ENCODE measurements around the gene PSMD13. TPM values are rescaled to one million over a fixed set of nuclear protein-coding genes. Genes with fewer than 3 reads are reported as not detected.

Gene PSMD13
- total RNA-seq, 1 experiment from 2014 or later: 179 TPM

GRCh38 chr11:197741-198235 is 39.0 kb upstream of the PSMD13 start:
- ChIA-PET POLR2A (no interaction called here), RAD21 (ENCODE audit: low non-redundant PET in 1 of 2, low total read pairs in 2 of 2, uncharacterized antibody in 2 of 2, unreplicated experiment in 2 of 2) (no interaction called here), CTCF (interaction anchor here (0.8 kb wide), 1 partner anchor 53 kb away, joined by 3 read pairs; no protein-coding TSS in a partner anchor)
- H3K9ac ChIP-seq (ENCODE audit: low read length): no peak overlapping the region
- H3K9me2 ChIP-seq (ENCODE audit: insufficient read depth): no peaks in the 10 kb centered on the region
- no peak overlapping the region for H3K4me2 ChIP-seq (ENCODE audit: low read length)
- H2AFZ ChIP-seq (ENCODE audit: low read depth, low read length, poor library complexity, severe bottlenecking): no peak overlapping the region
- TF ChIP-seq POLR2A (IDR thresholded peaks at IDR 0.05; ENCODE audit: borderline replicate concordance, extremely low read depth, insufficient read depth, insufficient read length) (no peak), EZH2phosphoT487 (IDR thresholded peaks at IDR 0.05; ENCODE audit: borderline replicate concordance) (no peak), JUND (IDR thresholded peaks at IDR 0.05) (no peak), REST (IDR thresholded peaks at IDR 0.05; ENCODE audit: low read depth) (no peak), CBX3 (IDR thresholded peaks at IDR 0.05; ENCODE audit: low read depth) (no peak), ZFX (IDR thresholded peaks at IDR 0.05) (no peak)
- H3K36me3 ChIP-seq (ENCODE audit: control insufficient read depth in 1 of 2, insufficient read depth in 2 of 2, low read length in 2 of 2): no peaks in the 10 kb centered on the region
- no peaks in the 10 kb centered on the region for H3K9me3 ChIP-seq (ENCODE audit: control insufficient read depth in 1 of 2, insufficient read depth in 1 of 2, low read depth in 1 of 2, low read length in 2 of 2)
- no peak overlapping the region for H3K27ac ChIP-seq (ENCODE audit: low read depth, low read length)
- no peak overlapping the region for H3K4me3 ChIP-seq (replicated peaks in 1 of 2; ENCODE audit: low read depth in 1 of 2, low read length in 2 of 2)
- ATAC-seq (no peak), DNase-seq (ENCODE audit: low read depth, low spot score) (no peak)
- intact Hi-C loops (cut with micrococcal nuclease): no loop called here
- no peaks in the 10 kb centered on the region for H3K4me1 ChIP-seq (ENCODE audit: control insufficient read depth in 1 of 2, insufficient read depth in 2 of 2, low read length in 2 of 2)
- no TSS peak for BruUV-seq (replicated peaks)
- H4K20me1 ChIP-seq (ENCODE audit: insufficient read depth): no peaks in the 10 kb centered on the region
- H3K79me2 ChIP-seq (ENCODE audit: insufficient read depth, low read length): no peaks in the 10 kb centered on the region
- H3K27me3 ChIP-seq (ENCODE audit: insufficient read depth, low read length): no peaks in the 10 kb centered on the region

GRCh38 chr11:198236-198806 is 38.5 kb upstream of the PSMD13 start:
- Histone ChIP-seq H3K4me2 (ENCODE audit: low read length) (no peak overlapping the region), H3K27ac (ENCODE audit: low read depth, low read length) (no peak overlapping the region), H3K9ac (ENCODE audit: low read length) (no peak overlapping the region), H3K9me2 (ENCODE audit: insufficient read depth) (no peaks in the 10 kb centered on the region), H3K36me3 (ENCODE audit: control insufficient read depth in 1 of 2, insufficient read depth in 2 of 2, low read length in 2 of 2) (no peaks in the 10 kb centered on the region), H4K20me1 (ENCODE audit: insufficient read depth) (no peaks in the 10 kb centered on the region), H3K79me2 (ENCODE audit: insufficient read depth, low read length) (no peaks in the 10 kb centered on the region), H3K4me3 (replicated peaks in 1 of 2; ENCODE audit: low read depth in 1 of 2, low read length in 2 of 2) (no peak overlapping the region), H3K4me1 (ENCODE audit: control insufficient read depth in 1 of 2, insufficient read depth in 2 of 2, low read length in 2 of 2) (no peaks in the 10 kb centered on the region), H3K9me3 (ENCODE audit: control insufficient read depth in 1 of 2, insufficient read depth in 1 of 2, low read depth in 1 of 2, low read length in 2 of 2) (no peaks in the 10 kb centered on the region), H2AFZ (ENCODE audit: low read depth, low read length, poor library complexity, severe bottlenecking) (no peak overlapping the region), H3K27me3 (ENCODE audit: insufficient read depth, low read length) (no peaks in the 10 kb centered on the region)
- intact Hi-C loops (cut with micrococcal nuclease): no loop called here
- RAD21 ChIA-PET (ENCODE audit: low non-redundant PET in 1 of 2, low total read pairs in 2 of 2, uncharacterized antibody in 2 of 2, unreplicated experiment in 2 of 2): no interaction called here
- CTCF ChIA-PET: no interaction called here
- no peak for DNase-seq (ENCODE audit: low read depth, low spot score)
- BruUV-seq (replicated peaks): no TSS peak
- POLR2A ChIA-PET: no interaction called here
- no peak for ATAC-seq
- TF ChIP-seq ELF1 (IDR thresholded peaks at IDR 0.05; ENCODE audit: borderline replicate concordance, low read depth) (no peak), JUND (IDR thresholded peaks at IDR 0.05) (no peak), SRF (IDR thresholded peaks at IDR 0.05; ENCODE audit: low read depth) (no peak), ZBTB33 (IDR thresholded peaks at IDR 0.05; ENCODE audit: extremely low read depth, insufficient replicate concordance, low read length) (no peak), MAX (IDR thresholded peaks at IDR 0.05) (no peak), CTCF (IDR thresholded peaks at IDR 0.05 in 2 of 3, conservative IDR thresholded peaks at IDR 0.05 in 1 of 3; ENCODE audit: borderline replicate concordance in 1 of 3, insufficient read depth in 1 of 3, low read depth in 2 of 3, low read length in 2 of 3) (no peak), ZNF274 (IDR thresholded peaks at IDR 0.05; ENCODE audit: low read depth, low read length) (no peak), EZH2phosphoT487 (IDR thresholded peaks at IDR 0.05; ENCODE audit: borderline replicate concordance) (no peak)

Data from HCT116 (cell line).